ENCODE measurements around the gene DOCK1.

DNA sequence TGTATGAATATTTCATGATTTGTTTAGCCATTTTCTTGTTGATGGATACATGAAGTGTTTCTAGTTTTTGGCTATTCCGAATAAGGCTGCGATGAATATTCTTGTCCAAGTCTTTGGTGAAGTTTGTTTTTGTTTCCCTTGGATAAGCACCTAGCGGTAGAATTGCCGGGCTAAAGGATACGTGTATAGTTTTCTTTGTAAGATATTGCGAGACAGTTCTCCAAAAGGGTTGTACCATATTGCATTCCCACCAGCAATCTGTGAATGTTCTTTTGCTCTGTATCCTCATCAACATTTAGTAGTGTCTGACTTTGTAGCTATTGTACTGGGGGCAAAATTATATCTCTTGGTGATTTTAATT lies 142.6 kb downstream of the DOCK1 start:
- TF ChIP-seq EZH2 (IDR thresholded peaks at IDR 0.05; ENCODE audit: insufficient read depth, poor library complexity, severe bottlenecking) (no peak), EZH2phosphoT487 (IDR thresholded peaks at IDR 0.05; ENCODE audit: insufficient read depth, low read depth) (no peak)
